ENCODE data around the gene ANKRD17.

DNA sequence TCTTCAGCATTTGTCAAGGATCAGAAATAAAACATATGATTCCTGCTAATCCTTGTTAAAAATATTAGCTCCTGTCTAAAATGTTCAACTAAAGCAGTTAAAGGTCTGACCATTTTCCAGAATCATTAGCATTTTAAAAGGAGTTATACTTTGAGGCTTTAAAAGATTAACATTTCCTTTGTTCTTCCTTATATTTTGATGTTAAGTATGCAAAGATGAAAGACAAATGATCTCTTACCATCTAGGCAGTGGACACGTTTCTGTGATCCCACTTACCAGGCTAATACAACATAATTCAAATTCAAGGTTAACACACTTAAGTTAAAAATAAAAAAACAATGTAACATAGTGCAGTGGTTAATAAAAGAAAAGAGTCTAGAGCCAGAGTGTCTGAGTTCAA, 127.3 kb downstream of the ANKRD17 start:
- TF ChIP-seq BCL11A (tag by site-specific recombination; IDR thresholded peaks at IDR 0.05; ENCODE audit: low read depth) = no peak
- TF ChIP-seq, protein P1, sequence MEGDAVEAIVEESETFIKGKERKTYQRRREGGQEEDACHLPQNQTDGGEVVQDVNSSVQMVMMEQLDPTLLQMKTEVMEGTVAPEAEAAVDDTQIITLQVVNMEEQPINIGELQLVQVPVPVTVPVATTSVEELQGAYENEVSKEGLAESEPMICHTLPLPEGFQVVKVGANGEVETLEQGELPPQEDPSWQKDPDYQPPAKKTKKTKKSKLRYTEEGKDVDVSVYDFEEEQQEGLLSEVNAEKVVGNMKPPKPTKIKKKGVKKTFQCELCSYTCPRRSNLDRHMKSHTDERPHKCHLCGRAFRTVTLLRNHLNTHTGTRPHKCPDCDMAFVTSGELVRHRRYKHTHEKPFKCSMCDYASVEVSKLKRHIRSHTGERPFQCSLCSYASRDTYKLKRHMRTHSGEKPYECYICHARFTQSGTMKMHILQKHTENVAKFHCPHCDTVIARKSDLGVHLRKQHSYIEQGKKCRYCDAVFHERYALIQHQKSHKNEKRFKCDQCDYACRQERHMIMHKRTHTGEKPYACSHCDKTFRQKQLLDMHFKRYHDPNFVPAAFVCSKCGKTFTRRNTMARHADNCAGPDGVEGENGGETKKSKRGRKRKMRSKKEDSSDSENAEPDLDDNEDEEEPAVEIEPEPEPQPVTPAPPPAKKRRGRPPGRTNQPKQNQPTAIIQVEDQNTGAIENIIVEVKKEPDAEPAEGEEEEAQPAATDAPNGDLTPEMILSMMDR (tag by site-specific recombination; IDR thresholded peaks at IDR 0.05) = no peak
- TF ChIP-seq, protein P2, sequence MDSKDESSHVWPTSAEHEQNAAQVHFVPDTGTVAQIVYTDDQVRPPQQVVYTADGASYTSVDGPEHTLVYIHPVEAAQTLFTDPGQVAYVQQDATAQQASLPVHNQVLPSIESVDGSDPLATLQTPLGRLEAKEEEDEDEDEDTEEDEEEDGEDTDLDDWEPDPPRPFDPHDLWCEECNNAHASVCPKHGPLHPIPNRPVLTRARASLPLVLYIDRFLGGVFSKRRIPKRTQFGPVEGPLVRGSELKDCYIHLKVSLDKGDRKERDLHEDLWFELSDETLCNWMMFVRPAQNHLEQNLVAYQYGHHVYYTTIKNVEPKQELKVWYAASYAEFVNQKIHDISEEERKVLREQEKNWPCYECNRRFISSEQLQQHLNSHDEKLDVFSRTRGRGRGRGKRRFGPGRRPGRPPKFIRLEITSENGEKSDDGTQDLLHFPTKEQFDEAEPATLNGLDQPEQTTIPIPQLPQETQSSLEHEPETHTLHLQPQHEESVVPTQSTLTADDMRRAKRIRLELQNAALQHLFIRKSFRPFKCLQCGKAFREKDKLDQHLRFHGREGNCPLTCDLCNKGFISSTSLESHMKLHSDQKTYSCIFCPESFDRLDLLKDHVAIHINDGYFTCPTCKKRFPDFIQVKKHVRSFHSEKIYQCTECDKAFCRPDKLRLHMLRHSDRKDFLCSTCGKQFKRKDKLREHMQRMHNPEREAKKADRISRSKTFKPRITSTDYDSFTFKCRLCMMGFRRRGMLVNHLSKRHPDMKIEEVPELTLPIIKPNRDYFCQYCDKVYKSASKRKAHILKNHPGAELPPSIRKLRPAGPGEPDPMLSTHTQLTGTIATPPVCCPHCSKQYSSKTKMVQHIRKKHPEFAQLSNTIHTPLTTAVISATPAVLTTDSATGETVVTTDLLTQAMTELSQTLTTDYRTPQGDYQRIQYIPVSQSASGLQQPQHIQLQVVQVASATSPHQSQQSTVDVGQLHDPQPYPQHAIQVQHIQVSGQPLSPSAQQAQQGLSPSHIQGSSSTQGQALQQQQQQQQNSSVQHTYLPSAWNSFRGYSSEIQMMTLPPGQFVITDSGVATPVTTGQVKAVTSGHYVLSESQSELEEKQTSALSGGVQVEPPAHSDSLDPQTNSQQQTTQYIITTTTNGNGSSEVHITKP (tag by site-specific recombination; IDR thresholded peaks at IDR 0.05) = no peak
- no peak for TF ChIP-seq ZNF146 (tag by site-specific recombination; IDR thresholded peaks at IDR 0.05)
- TF ChIP-seq ZNF501 (tag by site-specific recombination; IDR thresholded peaks at IDR 0.05) = no peak
- no peak for TF ChIP-seq TRIM28 (IDR thresholded peaks at IDR 0.05; ENCODE audit: borderline replicate concordance, low read length)
- no peak for TF ChIP-seq GLIS1 (tag by site-specific recombination; IDR thresholded peaks at IDR 0.05)
